NCI-H510A treated with DMSO at 0.1 percent for 48 hours (cell line): ENCODE data around the gene PTPRN2.
"Not testable (repeated sequence)": the region's sequence is repeated elsewhere in the genome, so short reads cannot be mapped to it uniquely, and the experiment has no call there.

ENCODE experiments used
- DNase-seq: peaks from one replicate; lab custom pipeline; 2025; lab: John Stamatoyannopoulos, UW

The PTPRN2 gene

GRCh38 chr7:158264881-158265742, 322.5 kb downstream of the PTPRN2 start:
- DNase-seq: no peak

GRCh38 chr7:158263964-158264748, 323.5 kb downstream of the PTPRN2 start:
- DNase-seq: no peak

- DNase-seq: no peak
Observed at GRCh38 chr7:158263110-158263963, 324.3 kb downstream of the PTPRN2 start.

GRCh38 chr7:158262284-158263109, 325.1 kb downstream of the PTPRN2 start:
- no peak for DNase-seq

GRCh38 chr7:158261362-158262235, 326.0 kb downstream of the PTPRN2 start:
- no peak for DNase-seq

GRCh38 chr7:158260567-158261361, 326.9 kb downstream of the PTPRN2 start:
- DNase-seq: no peak

- DNase-seq: no peak
Observed at GRCh38 chr7:158259671-158260418, 327.8 kb downstream of the PTPRN2 start.

GRCh38 chr7:158259141-158259540, 328.5 kb downstream of the PTPRN2 start:
- no peak for DNase-seq

GRCh38 chr7:158258411-158259130, 329.1 kb downstream of the PTPRN2 start:
- DNase-seq: no peak

- no peak for DNase-seq
Observed at GRCh38 chr7:158257516-158258410, 329.9 kb downstream of the PTPRN2 start.

GRCh38 chr7:158257001-158257400, 330.6 kb downstream of the PTPRN2 start:
- no peak for DNase-seq

GRCh38 chr7:158256091-158256816, 331.4 kb downstream of the PTPRN2 start:
- DNase-seq: no peak

GRCh38 chr7:158255558-158255957, 332.1 kb downstream of the PTPRN2 start:
- no peak for DNase-seq

GRCh38 chr7:158255156-158255555, 332.5 kb downstream of the PTPRN2 start:
- DNase-seq: no peak

- DNase-seq: not testable (repeated sequence)
Observed at GRCh38 chr7:158253670-158254045, 334.0 kb downstream of the PTPRN2 start.
